Urothelium cell line (cell line): ENCODE measurements around the gene LHX3.
"Not testable (repeated sequence)": the region's sequence is repeated elsewhere in the genome, so short reads cannot be mapped to it uniquely, and the experiment has no call there.

Source experiments
- DNase-seq: peaks from one replicate; pipeline ENCODE4 v3.0.0; 2011; ENCODE audit warnings: low spot score, mixed read lengths
- FAIRE-seq: peaks from 2 replicates; lab custom pipeline; 2011; peaks lifted over from hg19 to GRCh38; lab: Jason Lieb, UNC

The LHX3 gene

GRCh38 chr9:136242248-136242647 lies 37.3 kb upstream of the LHX3 start:
- no peak for FAIRE-seq
- DNase-seq: no peak

GRCh38 chr9:136241542-136241941 lies 36.6 kb upstream of the LHX3 start:
- DNase-seq (no peak), FAIRE-seq (no peak)

GRCh38 chr9:136240941-136241340 lies 36.0 kb upstream of the LHX3 start:
- no peak for FAIRE-seq
- DNase-seq: no peak

GRCh38 chr9:136239983-136240330 lies 35.0 kb upstream of the LHX3 start:
- DNase-seq: no peak
- no peak for FAIRE-seq

- DNase-seq: no peak
- no peak for FAIRE-seq
These were observed 34.4 kb upstream of the LHX3 start for GRCh38 chr9:136239135-136239982.

GRCh38 chr9:136238342-136238732 lies 33.4 kb upstream of the LHX3 start:
- FAIRE-seq (no peak), DNase-seq (no peak)

GRCh38 chr9:136237486-136238341 lies 32.8 kb upstream of the LHX3 start:
- DNase-seq (no peak), FAIRE-seq (no peak)

GRCh38 chr9:136236471-136237410 lies 31.8 kb upstream of the LHX3 start:
- DNase-seq, FAIRE-seq: not testable (repeated sequence)

GRCh38 chr9:136235709-136236455 lies 31.0 kb upstream of the LHX3 start:
- FAIRE-seq: no peak

GRCh38 chr9:136235171-136235570 lies 30.2 kb upstream of the LHX3 start:
- DNase-seq: no peak
- FAIRE-seq: no peak

More at GRCh38 chr9:136235709-136236455, 31.0 kb upstream of the LHX3 start:
- no peak for DNase-seq

- no peak for FAIRE-seq
These were observed 29.7 kb upstream of the LHX3 start for GRCh38 chr9:136234597-136234996.

GRCh38 chr9:136233868-136234267 lies 28.9 kb upstream of the LHX3 start:
- DNase-seq (no peak), FAIRE-seq (no peak)

More at GRCh38 chr9:136234597-136234996, 29.7 kb upstream of the LHX3 start:
- DNase-seq: no peak

- FAIRE-seq: no peak
- no peak for DNase-seq
These were observed 28.5 kb upstream of the LHX3 start for GRCh38 chr9:136233411-136233810.

- FAIRE-seq (no peak), DNase-seq (no peak)
These were observed 28.0 kb upstream of the LHX3 start for GRCh38 chr9:136232969-136233368.

GRCh38 chr9:136231478-136232297 lies 26.8 kb upstream of the LHX3 start:
- DNase-seq (no peak), FAIRE-seq (no peak)

- FAIRE-seq (no peak), DNase-seq (no peak)
These were observed 25.8 kb upstream of the LHX3 start for GRCh38 chr9:136230773-136231172.

GRCh38 chr9:136230365-136230764 lies 25.4 kb upstream of the LHX3 start:
- DNase-seq (no peak), FAIRE-seq (no peak)

GRCh38 chr9:136229096-136230065 lies 24.5 kb upstream of the LHX3 start:
- FAIRE-seq (no peak), DNase-seq (no peak)
